ENCODE measurements around the gene FOXB1.
A peak's percentile ranks its signal among the peaks of the same experiment; 100 is the strongest.

Gene FOXB1

DNA sequence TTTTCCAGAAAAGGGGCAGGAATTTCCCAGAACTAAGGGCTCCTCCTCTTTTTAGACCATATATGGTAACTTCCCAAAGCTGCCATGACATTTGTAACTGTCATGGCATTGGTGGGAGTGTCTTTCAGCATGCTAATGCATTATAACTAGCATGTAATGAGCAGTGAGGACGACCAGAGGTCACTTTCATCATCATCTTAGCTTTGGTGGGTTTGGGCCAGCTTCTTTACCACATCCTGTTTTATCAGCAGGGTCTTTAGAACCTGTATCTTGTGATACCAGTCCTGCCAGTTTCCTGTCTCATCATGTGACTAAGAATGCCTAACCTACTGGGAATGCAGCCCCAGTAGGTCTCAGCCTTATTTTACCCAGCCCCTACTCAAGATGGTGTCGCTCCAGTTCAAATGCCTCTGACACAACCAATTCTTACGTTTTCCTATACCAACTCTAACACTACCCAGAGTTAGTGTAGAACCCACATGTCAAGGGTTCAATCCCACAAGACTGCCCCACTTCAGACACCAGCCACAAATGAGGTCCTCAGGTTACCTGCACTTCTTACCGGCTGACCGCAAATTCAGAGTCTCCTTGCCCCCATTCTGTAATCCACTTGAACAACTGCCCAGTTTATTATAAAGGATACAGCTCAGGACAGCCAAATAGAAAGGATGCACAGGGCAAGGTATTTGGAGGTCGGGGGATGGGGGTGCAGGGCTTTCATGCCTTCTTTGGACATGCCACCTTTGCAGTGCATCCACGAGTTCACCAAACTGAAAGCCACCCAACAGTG lies 17.7 kb downstream of the FOXB1 start:
- Histone ChIP-seq H3K4me2 (peak overlapping the region in 7 of 11 experiments; percentile 1 to 60 (median 19); a peak in 9 of 22 replicates), H3K9me3 (replicated peaks in 1 of 11) (0 out of 22 replicates have a peak, but pooled peaks cover 0 to 6% (median 0%) of the 10 kb centered on the region in 11 experiments), H3K27me3 (no peaks in the 10 kb centered on the region), H4K20me1 (no peaks in the 10 kb centered on the region), H3K36me3 (no peaks in the 10 kb centered on the region), H3K9ac (no peak overlapping the region), H3K4me1 (peaks cover 0 to 55% (median 18%) of the 10 kb centered on the region in 10 experiments; a peak in 17 of 20 replicates), H3K27ac (peak overlapping the region in 2 of 11 experiments; percentile 8 to 27; a peak in 2 of 22 replicates), H3K4me3 (no peak overlapping the region)
- no peak for TF ChIP-seq Cebpa-rat (IDR thresholded peaks at IDR 0.05)

DNA sequence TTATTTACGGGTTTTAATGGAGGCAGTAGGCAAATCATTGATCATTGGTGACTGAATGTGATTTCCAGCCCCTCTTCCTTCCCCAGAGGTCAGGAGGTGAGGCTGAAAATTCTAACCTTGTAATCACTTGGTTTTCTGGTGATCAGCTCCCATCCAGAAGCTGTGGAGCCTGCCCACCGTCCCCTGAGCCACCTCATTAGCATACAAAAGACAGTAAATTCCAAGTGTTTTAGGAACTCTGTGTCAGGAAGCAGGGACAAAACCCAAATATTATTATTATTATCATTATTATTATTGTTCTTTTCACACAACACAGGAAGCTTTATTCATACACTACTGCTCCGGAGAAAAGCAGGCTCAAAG lies 18.2 kb downstream of the FOXB1 start:
- no peaks in the 10 kb centered on the region for H4K20me1 ChIP-seq
- 0 out of 22 replicates have a peak, but pooled peaks cover 0 to 3% (median 0%) of the 10 kb centered on the region in 11 experiments for H3K9me3 ChIP-seq (replicated peaks in 1 of 11)
- no peak overlapping the region for H3K4me3 ChIP-seq
- H3K4me1 ChIP-seq = peaks cover 0 to 55% (median 17%) of the 10 kb centered on the region in 10 experiments; a peak in 17 of 20 replicates
- H3K9ac ChIP-seq = no peak overlapping the region
- no peaks in the 10 kb centered on the region for H3K27me3 ChIP-seq
- H3K4me2 ChIP-seq = peak overlapping the region in 2 of 11 experiments; percentile 43 to 60; a peak in 2 of 22 replicates
- H3K36me3 ChIP-seq = no peaks in the 10 kb centered on the region
- no peak for TF ChIP-seq Cebpa-rat (IDR thresholded peaks at IDR 0.05)
- no peak overlapping the region; a peak in 1 of 22 replicates for H3K27ac ChIP-seq

DNA sequence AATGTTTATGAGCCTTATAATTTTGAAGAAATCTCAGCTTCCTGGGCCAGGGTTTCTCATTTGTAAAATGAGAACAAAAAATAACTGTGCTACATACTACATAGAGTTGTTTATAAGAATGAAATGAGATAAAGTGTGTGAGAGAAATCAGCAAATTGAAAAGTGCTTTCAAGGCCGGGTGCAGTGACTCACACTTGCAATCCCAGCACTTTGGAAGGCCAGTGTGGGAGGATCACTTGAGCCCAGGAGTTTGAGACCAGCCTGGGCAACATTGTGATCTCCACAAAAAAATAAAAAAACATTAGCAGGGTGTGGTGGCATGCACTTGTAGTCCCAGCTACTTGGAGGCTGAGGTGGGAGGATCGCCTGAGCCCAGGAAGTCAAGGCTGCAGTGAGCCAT lies 22.4 kb downstream of the FOXB1 start:
- H3K9ac ChIP-seq = no peak overlapping the region
- H3K4me2 ChIP-seq = peak overlapping the region in 2 of 11 experiments; percentile 9 to 58; a peak in 3 of 22 replicates
- TF ChIP-seq Cebpa-rat (IDR thresholded peaks at IDR 0.05) = no peak
- no peak overlapping the region for H3K4me3 ChIP-seq
- no peaks in the 10 kb centered on the region for H3K27me3 ChIP-seq
- H3K9me3 ChIP-seq (replicated peaks in 1 of 11) = no peaks in the 10 kb centered on the region
- no peak overlapping the region for H3K27ac ChIP-seq
- no peaks in the 10 kb centered on the region for H3K36me3 ChIP-seq
- peaks cover 0 to 29% (median 2%) of the 10 kb centered on the region in 10 experiments; a peak in 8 of 20 replicates for H3K4me1 ChIP-seq
- no peaks in the 10 kb centered on the region for H4K20me1 ChIP-seq

DNA sequence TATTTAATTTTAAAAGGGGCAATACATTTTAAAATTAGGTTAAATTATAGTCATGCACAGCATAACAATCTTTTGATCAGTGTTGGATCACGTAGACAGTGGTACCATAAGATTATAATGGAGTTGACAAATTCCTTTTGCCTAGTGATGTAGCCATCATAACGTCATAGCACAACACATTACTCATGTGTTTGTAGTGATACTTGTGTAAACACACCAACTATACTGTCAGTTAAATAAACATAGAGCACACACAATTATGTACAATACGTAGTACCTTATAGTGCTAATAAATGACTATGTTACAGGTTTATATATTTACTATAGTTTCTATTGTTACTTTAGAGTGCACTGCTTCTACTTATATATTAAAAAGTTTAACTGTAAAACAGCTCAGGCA lies 31.2 kb downstream of the FOXB1 start:
- Histone ChIP-seq H3K4me3 (no peak overlapping the region), H3K9me3 (replicated peaks in 1 of 11) (no peaks in the 10 kb centered on the region), H3K36me3 (no peaks in the 10 kb centered on the region), H3K27ac (no peak overlapping the region), H4K20me1 (no peaks in the 10 kb centered on the region), H3K27me3 (no peaks in the 10 kb centered on the region), H3K4me2 (no peak overlapping the region), H3K9ac (no peak overlapping the region), H3K4me1 (no peaks in the 10 kb centered on the region)
- TF ChIP-seq Cebpa-rat (IDR thresholded peaks at IDR 0.05) = no peak

DNA sequence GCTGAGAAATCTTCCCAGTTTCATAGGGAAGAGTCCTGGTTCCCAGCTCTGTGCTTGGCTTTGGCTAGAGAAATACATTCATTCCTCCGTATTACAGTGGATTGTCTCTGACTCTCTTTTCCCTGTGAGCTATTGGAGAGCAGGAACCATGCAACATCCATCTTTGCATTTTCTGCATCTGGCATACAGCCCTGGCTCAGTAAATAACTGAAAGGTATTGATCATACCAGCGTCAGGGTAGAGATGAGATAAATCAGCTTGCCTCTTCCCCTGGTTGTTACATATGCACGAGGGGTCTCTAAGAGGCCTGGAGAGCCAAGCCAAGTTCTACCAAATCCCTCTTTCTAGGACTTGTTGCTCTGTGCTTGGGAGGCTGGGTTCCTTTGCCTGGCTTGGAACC lies 35.2 kb downstream of the FOXB1 start:
- Histone ChIP-seq H3K36me3 (no peaks in the 10 kb centered on the region), H4K20me1 (no peaks in the 10 kb centered on the region), H3K4me2 (no peak overlapping the region), H3K4me3 (no peak overlapping the region), H3K9ac (no peak overlapping the region), H3K27ac (no peak overlapping the region), H3K4me1 (peaks cover 0 to 5% (median 3%) of the 10 kb centered on the region in 10 experiments; a peak in 12 of 20 replicates), H3K9me3 (replicated peaks in 1 of 11) (no peaks in the 10 kb centered on the region), H3K27me3 (no peaks in the 10 kb centered on the region)
- no peak for TF ChIP-seq Cebpa-rat (IDR thresholded peaks at IDR 0.05)

DNA sequence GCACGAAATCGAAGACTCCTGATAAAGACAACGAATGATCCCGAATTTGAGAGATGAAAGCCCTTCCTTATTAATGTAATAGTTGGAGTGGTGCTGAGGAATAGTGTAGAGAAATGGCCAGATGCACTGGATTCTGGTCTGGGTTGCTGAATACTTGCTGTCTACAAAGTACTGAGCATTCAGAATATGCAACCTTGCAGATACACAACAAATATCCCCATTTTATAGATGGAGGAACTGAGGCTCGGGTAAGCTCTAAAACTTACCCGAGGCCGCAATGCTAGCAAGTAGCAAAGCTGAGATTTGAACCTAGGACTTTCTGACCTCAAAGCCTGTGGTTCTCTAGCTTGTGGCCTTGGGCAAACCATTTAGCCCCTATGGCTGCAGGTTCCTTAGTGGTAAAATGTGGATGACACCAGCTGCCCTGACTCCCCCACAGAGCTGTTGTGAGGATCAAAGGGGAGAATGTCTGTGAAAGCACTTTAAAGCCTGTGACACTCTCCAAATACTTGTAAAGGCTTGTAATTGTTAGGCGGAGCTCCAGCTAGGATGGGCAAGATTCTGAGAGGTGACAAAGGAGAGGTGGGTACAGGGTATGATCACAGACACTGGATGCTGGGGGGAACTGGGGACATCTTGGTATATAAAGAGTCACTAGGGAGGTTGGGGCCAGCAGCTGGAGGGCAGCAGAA lies 39.8 kb downstream of the FOXB1 start:
- H3K4me2 ChIP-seq = peak overlapping the region in 7 of 11 experiments; percentile 35 to 52 (median 42); a peak in 12 of 22 replicates
- H4K20me1 ChIP-seq = no peaks in the 10 kb centered on the region
- peak overlapping the region in 1 of 11 experiments; percentile 17; a peak in 2 of 22 replicates for H3K27ac ChIP-seq
- H3K9ac ChIP-seq = no peak overlapping the region
- H3K9me3 ChIP-seq (replicated peaks in 1 of 11) = peaks cover 0 to 1% (median 0%) of the 10 kb centered on the region in 11 experiments; a peak in 3 of 22 replicates
- H3K27me3 ChIP-seq = no peaks in the 10 kb centered on the region
- peaks cover 0 to 15% (median 11%) of the 10 kb centered on the region in 10 experiments; a peak in 13 of 20 replicates for H3K4me1 ChIP-seq
- no peak for TF ChIP-seq Cebpa-rat (IDR thresholded peaks at IDR 0.05)
- no peak overlapping the region for H3K4me3 ChIP-seq
- no peaks in the 10 kb centered on the region for H3K36me3 ChIP-seq

DNA sequence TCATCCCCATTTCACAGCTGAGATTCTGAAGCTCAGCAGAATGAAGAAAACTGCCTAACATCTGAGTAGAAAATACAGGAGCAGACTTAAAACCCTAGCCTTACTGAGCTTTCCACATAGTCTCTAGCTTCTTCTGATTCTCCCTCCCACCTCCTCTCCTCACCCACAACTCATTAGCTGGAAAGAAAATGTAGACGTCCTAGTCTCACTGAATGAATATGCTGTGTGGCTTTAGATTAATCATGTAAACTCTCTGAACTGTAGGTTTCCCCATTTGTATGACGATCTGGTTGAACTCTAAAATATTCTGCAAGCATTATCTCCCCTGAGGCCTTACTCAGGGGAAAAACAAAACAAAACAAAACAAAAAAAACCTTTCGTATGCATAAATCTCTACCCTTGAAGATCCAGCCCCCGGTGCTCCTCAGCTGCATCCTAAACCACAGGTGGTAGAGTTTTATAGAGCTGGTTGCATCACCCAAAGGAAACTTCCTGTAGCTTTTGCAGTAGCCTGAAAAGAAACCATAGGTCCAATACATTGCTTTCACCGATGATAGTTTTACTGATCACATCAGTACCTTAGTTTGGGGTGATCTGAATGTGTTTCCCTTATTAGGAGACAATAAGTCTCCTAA lies 40.6 kb downstream of the FOXB1 start:
- TF ChIP-seq Cebpa-rat (IDR thresholded peaks at IDR 0.05) = peak in 3 of 11 experiments; percentile 55 to 68 (median 62); a peak in 4 of 22 replicates
- H3K4me2 ChIP-seq = peak overlapping the region in 8 of 11 experiments; percentile 5 to 52 (median 41); a peak in 14 of 22 replicates
- no peaks in the 10 kb centered on the region for H4K20me1 ChIP-seq
- H3K27ac ChIP-seq = peak overlapping the region in 2 of 11 experiments; percentile 17 to 38; a peak in 4 of 22 replicates
- no peak overlapping the region for H3K9ac ChIP-seq
- H3K36me3 ChIP-seq = no peaks in the 10 kb centered on the region
- peaks cover 0 to 15% (median 11%) of the 10 kb centered on the region in 10 experiments; a peak in 13 of 20 replicates for H3K4me1 ChIP-seq
- peaks cover 2 to 10% (median 5%) of the 10 kb centered on the region in 11 experiments for H3K9me3 ChIP-seq (replicated peaks in 1 of 11)
- no peak overlapping the region for H3K4me3 ChIP-seq
- H3K27me3 ChIP-seq = no peaks in the 10 kb centered on the region

DNA sequence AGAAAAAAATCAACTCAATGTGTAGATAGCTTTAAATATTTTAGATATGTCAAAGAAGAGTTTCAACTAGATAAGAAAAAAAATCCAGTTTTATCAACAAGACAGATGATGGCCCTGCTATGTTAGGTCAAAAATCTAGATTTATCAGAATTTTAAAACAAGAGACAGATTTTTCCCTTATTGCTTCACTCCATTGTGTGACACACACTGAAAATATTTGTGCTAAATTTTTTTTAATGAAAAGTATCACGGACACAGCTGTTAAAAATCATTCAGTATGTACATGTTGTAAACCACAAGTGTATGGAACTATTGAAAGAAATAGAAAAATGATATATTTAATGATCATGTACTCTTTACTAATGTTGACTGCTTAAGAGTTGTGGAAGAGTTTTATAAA lies 43.6 kb downstream of the FOXB1 start:
- H3K27ac ChIP-seq = no peak overlapping the region
- no peaks in the 10 kb centered on the region for H3K36me3 ChIP-seq
- no peak overlapping the region for H3K9ac ChIP-seq
- no peaks in the 10 kb centered on the region for H3K27me3 ChIP-seq
- H3K4me2 ChIP-seq = no peak overlapping the region
- H3K4me1 ChIP-seq = peaks cover 0 to 15% (median 11%) of the 10 kb centered on the region in 10 experiments; a peak in 13 of 20 replicates
- TF ChIP-seq Cebpa-rat (IDR thresholded peaks at IDR 0.05) = no peak
- H3K4me3 ChIP-seq = no peak overlapping the region
- H4K20me1 ChIP-seq = no peaks in the 10 kb centered on the region
- H3K9me3 ChIP-seq (replicated peaks in 1 of 11) = peaks cover 22 to 32% (median 24%) of the 10 kb centered on the region in 11 experiments

Data from BLaER1 treated with 17β-estradiol and CSF1 and Interleukin-3, amounts not matched to agents 10 nM and 100 nM (cell line).